ENCODE results near the gene HSPBP1. TPM values are rescaled to one million over a fixed set of nuclear protein-coding genes. Genes with fewer than 3 reads are reported as not detected.

The HSPBP1 gene
- total RNA-seq, 1 experiment from 2014 or later = 63.0 TPM

DNA sequence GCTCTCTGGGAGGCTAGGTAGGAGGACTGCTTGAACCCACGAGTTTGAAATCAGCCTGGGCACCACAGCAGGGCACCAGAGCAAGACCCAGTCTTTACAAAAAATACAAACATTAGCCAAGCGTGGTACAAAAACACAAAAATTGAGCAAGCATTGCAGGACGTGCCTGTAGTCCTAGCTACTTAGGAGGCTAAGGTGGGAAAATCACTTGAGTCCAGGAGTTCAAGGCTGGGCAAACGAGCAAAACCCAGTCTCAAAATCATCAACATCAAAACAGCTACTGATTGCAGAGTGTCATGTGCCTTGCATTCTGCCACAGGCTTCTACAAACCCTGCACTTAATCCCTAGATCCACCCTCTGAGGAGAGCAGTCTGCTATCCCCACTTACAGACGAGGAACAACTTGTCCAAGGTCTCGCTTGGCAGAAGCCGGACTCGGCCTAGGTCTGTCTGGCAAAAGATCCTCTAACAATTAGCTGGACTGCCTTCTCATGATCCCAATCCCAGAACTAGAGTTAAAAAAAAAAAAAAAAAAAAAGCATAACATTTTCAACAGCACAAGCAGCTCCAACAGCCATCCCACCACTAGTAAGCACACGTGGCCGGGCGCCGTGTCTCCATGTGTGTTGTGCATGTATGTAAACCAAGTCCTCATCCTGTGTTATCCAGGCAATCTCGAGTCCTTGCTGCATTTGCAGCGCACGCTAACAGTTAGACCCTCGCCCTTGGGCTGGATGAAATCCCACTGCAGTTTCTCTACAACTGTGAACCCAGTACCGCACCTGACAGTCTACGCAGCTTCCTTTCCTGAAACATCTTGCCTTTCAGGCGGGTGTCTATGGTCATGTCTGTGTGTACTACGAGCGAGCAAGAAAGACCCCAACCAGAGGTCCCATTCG is 23.1 kb downstream of the HSPBP1 start:
- H2AFZ ChIP-seq (ENCODE audit: low read depth, low read length, poor library complexity, severe bottlenecking) = no peak overlapping the region
- peak overlapping the region; percentile 89 to 96 for H3K4me3 ChIP-seq (replicated peaks in 1 of 2; ENCODE audit: low read depth in 1 of 2, low read length in 2 of 2)
- DNase-seq (ENCODE audit: low read depth, low spot score) = no peak
- no peaks in the 10 kb centered on the region for H4K20me1 ChIP-seq (ENCODE audit: insufficient read depth)
- ChIA-PET RAD21 (ENCODE audit: low non-redundant PET in 1 of 2, low total read pairs in 2 of 2, uncharacterized antibody in 2 of 2, unreplicated experiment in 2 of 2) (no interaction called here), CTCF (interaction anchor here (0.8 kb wide), 1 partner anchor 110 kb away, joined by 3 read pairs; no protein-coding TSS in a partner anchor), POLR2A (interaction anchor here (1.2 kb wide), 1 partner anchor 46 kb away, joined by 3 read pairs; no protein-coding TSS in a partner anchor)
- H3K27ac ChIP-seq (ENCODE audit: low read depth, low read length) = no peak overlapping the region
- no peaks in the 10 kb centered on the region for H3K27me3 ChIP-seq (ENCODE audit: insufficient read depth, low read length)
- H3K79me2 ChIP-seq (ENCODE audit: insufficient read depth, low read length) = peaks cover 69% of the 10 kb centered on the region
- TSS peak; percentile 49 for BruUV-seq (replicated peaks)
- no peaks in the 10 kb centered on the region for H3K9me3 ChIP-seq (ENCODE audit: control insufficient read depth in 1 of 2, insufficient read depth in 1 of 2, low read depth in 1 of 2, low read length in 2 of 2)
- ATAC-seq = no peak
- peaks cover 0 to 9% of the 10 kb centered on the region in 2 experiments; a peak in 3 of 4 replicates for H3K36me3 ChIP-seq (ENCODE audit: control insufficient read depth in 1 of 2, insufficient read depth in 2 of 2, low read length in 2 of 2)
- TF ChIP-seq, protein P1, sequence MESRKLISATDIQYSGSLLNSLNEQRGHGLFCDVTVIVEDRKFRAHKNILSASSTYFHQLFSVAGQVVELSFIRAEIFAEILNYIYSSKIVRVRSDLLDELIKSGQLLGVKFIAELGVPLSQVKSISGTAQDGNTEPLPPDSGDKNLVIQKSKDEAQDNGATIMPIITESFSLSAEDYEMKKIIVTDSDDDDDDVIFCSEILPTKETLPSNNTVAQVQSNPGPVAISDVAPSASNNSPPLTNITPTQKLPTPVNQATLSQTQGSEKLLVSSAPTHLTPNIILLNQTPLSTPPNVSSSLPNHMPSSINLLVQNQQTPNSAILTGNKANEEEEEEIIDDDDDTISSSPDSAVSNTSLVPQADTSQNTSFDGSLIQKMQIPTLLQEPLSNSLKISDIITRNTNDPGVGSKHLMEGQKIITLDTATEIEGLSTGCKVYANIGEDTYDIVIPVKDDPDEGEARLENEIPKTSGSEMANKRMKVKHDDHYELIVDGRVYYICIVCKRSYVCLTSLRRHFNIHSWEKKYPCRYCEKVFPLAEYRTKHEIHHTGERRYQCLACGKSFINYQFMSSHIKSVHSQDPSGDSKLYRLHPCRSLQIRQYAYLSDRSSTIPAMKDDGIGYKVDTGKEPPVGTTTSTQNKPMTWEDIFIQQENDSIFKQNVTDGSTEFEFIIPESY (IDR thresholded peaks at IDR 0.05; ENCODE audit: extremely low read depth, insufficient replicate concordance, low read length) = no peak
- TF ChIP-seq POLR2A (IDR thresholded peaks at IDR 0.05; ENCODE audit: borderline replicate concordance, extremely low read depth, insufficient read depth, insufficient read length) = no peak
- TF ChIP-seq ATF3 (IDR thresholded peaks at IDR 0.05) = no peak
- TF ChIP-seq SIN3A (IDR thresholded peaks at IDR 0.05; ENCODE audit: low read depth) = no peak
- no peak for TF ChIP-seq POLR2AphosphoS5 (IDR thresholded peaks at IDR 0.05; ENCODE audit: low read depth, low read length)
- no peak for TF ChIP-seq SP1 (IDR thresholded peaks at IDR 0.05; ENCODE audit: low read depth)
- TF ChIP-seq YY1 (IDR thresholded peaks at IDR 0.05; ENCODE audit: extremely low read depth, insufficient replicate concordance, low read depth, low read length) = no peak
- no peak for TF ChIP-seq SRF (IDR thresholded peaks at IDR 0.05; ENCODE audit: low read depth)
- no peak for TF ChIP-seq MAX (IDR thresholded peaks at IDR 0.05)
- H3K9ac ChIP-seq (ENCODE audit: low read length) = peak overlapping the region; percentile 96
- intact Hi-C loops (cut with micrococcal nuclease) = loop anchor here (5.0 kb wide), 1 partner anchor 90 kb away; the partner anchor contains the start of gene DNAAF3
- peaks cover 20 to 41% of the 10 kb centered on the region in 2 experiments for H3K4me1 ChIP-seq (ENCODE audit: control insufficient read depth in 1 of 2, insufficient read depth in 2 of 2, low read length in 2 of 2)
- H3K4me2 ChIP-seq (ENCODE audit: low read length) = peak overlapping the region; percentile 98
- H3K9me2 ChIP-seq (ENCODE audit: insufficient read depth) = no peaks in the 10 kb centered on the region
